HG02840 (cell line): ENCODE data around the gene N4BP2.

ENCODE experiments used
- ATAC-seq: cut with Tn5 transposase; IDR thresholded peaks from one replicate; pipeline ENCODE4 v1.9.1; 2021; ENCODE audit warnings: mild to moderate bottlenecking, moderate library complexity, moderate number of reproducible peaks; ENCODE audit not compliant: unreplicated experiment, low FRiP score

N4BP2 gene

DNA sequence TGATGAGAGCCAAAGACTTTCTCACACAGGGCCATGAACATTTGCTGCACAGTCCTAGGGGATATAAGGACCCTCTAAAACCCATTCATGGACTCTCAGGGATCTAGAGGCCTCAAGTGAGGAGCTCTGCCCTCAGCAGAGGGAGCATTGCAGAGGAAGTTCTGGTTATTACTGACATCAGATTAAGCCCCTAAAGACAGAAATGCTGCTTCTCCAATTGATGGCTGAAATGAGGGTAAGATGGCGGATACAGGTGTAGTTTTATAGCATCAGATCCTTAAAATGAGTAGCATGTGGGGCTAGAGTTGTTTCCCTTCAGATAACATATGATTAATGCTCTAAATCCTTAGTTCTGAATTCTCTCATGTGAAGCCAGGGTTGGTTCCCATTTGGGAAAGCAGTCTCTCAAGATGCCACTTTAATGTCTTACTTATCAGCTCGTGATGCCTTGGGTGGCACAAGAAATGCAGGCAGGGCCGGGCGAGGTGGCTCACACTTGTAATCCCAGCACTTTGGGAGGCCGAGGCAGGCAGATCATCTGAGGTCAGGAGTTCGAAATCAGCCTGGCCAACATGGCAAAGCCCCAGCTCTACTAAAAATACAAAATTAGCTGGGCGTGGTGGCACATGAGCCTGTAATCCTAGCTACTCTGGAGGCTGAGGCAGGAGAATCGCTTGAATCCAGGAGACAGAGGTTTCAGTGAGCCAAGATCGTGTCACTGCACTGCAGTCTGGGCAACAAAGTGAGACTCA, 148.0 kb downstream of the N4BP2 start:
- no peak for ATAC-seq

DNA sequence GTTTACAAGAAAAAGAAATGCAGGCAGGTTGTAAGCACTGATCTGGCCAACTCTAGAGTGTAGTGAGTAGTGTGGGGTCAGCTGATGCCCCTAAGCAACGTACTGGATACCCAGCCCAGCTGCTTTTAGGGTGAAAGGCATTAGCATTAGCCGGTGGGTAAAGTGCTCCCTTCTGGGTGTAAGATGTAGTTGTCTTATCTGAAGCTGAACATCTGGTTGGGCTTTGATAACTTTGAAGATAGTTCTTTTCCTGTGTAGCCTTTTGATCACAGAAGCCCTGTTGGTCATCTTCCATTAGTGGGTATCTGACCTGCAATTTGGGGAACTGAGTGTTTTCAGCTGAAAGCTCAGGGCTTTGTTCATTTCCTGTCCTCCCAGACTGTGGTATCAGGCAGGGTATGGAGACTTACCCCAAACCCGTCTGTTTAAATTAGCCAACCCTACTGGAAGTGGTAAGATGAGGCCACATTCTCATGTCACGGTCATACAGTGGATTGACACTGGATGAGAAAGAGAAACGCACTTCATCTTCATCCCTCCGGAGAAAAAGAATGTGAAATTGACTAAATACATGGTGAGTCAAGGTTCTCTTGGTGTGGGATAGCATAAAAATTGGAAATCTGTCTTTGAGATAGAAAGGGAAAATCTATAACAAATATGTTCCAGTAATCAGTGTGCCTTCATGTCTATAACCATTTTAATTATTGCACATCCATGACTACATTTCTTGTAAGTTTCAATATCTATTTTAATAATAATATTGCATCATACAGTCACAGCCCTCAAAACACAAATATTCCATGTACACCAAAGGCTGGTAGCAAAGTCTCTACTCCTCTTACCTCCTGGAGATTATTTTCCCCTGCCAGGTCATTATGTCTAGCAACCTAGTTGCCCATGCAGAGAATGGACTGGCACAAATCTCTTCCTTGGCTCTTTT, 148.9 kb downstream of the N4BP2 start:
- peak; percentile 45 for ATAC-seq

DNA sequence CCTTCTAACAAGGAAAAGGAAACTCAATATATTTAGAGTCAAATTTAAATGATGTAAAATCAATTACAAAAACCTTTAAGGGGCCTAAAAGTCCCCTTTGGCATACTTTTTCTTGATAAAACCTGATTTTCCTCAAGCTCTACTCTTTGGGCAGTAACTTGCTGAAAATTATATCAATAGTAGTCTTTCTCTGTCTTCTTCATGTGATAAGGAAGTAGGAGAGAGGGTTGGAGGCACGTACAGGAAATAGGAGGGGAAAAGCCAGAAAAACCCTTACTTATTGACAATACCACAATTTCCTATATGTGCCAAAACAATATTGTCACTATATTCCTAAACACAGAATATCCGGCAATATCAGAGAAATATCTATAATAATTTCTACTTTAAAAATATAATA, 149.8 kb downstream of the N4BP2 start:
- ATAC-seq, result no peak
